Fibroblast of skin of back (primary cell): ENCODE measurements around the gene KRT3.
"Not testable (repeated sequence)": the region's sequence is repeated elsewhere in the genome, so short reads cannot be mapped to it uniquely, and the experiment has no call there.

ENCODE experiments used
- DNase-seq: peaks from one replicate; pipeline ENCODE4 v3.0.0-alpha.2; 2013

The KRT3 gene

GRCh38 chr12:52781399-52782082, 14.4 kb downstream of the KRT3 start:
- no peak for DNase-seq

DNA sequence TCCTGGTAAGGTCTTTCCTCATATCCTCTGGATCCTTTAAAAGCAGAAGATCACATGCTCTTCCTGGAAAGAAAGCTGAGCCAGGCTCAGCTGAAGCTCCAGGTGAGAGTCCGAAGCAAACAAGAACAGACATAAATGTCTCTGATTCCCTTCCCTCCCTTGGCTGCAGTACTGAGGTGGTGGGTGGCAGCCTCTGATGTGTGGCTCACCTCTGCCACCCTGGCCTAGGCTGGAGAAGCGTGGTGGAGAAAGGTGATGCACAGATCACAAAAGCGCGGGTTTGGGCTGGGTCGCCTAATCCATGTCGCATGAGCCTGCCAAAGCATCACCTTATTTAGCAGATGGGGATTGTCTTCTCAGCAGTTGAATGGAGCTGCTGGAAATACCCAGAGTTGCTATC, 16.0 kb downstream of the KRT3 start:
- no peak for DNase-seq

DNA sequence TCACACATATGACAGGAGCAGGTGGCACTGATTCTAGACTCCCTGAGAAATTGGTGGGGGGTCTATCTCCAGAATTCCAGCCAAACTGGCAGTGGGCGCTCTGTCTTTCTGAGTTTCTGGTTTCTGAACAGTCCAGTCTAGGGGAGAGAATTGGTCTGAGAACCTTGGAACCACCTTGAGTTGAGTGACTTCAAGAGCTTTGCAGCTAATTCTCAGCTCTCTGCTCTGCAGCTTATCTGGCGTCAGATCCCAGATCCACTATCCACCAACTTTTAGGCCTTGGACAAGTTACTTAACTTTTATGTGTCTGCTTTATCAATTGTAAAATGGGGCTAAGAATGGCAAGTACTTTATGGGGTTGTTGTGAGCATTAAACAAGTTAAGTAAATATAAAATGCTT, 17.1 kb downstream of the KRT3 start:
- DNase-seq = no peak

- no peak for DNase-seq
These were observed 18.4 kb downstream of the KRT3 start for GRCh38 chr12:52777566-52777965.

DNA sequence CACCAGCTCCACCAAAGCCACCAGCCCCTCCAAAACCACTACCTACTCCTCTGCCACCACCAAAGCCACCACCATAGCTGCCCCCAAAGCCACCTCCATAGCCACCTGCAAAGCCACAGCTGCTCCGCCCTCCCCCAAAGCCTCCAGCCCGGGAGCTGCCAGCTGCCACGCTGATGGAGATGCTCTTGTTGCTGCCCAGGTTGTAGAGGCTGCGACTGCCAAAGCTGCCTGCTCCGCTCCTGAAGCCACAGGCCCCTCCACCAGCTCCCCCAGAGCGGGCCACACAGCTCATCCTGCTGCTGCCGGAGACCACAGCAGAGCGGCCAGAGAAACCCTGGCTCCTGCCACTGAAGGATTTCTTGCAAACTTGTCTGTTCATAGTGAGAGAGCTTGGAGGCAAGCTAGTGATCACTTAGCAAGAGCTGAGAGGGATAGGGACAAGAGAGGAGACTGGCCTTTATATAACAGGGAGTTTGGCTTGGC, 19.0 kb downstream of the KRT3 start, which contains the start of gene KRT76:
TSS of gene KRT76 (minus strand) at position 433 of the 483 bp plus-strand sequence. CDS start at position 379, 54 bp downstream.
- DNase-seq = no peak

GRCh38 chr12:52776435-52776834, 19.5 kb downstream of the KRT3 start:
- no peak for DNase-seq

DNA sequence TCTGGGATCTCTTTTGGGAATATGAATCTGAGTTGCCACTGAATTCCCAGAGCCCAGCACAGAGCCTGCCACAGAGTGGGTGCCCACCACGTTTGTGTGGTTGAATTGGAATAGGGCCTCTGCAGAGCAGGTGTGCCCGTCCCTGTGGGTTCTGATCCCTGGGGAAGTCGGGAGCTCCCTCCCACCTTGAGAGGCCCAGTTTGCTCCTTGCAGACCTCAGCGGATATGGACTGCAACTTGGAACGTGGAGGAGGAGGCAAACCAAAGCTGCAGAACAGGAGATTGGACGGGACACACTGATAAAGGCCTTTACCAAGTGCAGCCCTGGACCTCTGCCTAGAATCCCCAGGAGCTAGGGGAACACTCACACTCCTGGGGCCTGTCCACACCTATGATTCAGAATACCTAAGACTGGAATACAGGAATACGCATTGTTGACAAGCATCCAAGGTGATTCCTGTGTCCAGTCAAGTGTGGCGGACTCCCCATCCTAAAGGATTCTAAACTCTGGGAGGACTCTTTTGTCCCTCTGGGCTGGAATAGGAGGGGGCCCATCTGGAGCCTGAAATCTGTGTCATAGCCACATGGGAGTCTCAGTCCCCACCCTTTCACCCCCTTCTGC, 21.2 kb downstream of the KRT3 start:
- no peak for DNase-seq

- DNase-seq = no peak
These were observed 23.1 kb downstream of the KRT3 start for GRCh38 chr12:52772772-52773171.

DNA sequence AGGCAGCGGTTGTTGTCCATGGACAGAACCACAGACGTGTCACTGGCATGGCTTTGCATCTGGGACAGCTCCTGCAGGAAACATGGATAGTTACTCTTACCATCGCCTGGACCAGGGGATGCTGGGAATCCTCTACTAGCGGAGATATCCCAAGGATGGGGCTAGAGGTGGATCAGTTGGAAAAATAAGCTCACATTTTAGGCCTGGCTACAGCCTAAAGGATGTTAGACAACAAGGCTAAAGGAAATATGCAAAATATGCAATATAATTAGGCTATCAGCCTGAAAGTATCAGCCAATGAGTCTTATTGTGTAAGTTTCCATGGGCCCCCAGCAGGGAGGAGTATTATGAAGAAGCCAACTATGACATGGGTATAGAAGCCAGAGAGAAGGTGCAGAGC, 23.7 kb downstream of the KRT3 start:
- DNase-seq = no peak

DNA sequence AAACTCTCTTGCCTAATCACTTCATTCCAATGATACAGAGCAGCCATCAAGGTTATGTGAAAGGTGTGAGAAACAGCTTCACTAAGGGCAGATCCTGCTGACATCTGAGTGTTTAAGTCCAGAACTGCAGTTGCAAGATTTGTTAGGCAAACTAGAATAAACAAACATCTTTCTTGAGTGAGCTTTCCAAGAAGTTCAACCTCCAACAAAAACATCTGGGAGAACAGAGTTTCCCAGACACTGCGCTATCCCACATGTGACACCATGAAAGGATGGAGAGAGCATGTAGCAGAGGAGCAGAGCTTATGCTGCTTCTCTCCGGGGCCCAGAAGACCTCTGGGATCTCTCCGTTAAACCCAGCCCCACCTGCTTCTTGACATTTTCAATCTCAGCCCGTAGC, 24.4 kb downstream of the KRT3 start:
- DNase-seq = no peak

GRCh38 chr12:52771088-52771487, 24.8 kb downstream of the KRT3 start:
- DNase-seq = no peak

DNA sequence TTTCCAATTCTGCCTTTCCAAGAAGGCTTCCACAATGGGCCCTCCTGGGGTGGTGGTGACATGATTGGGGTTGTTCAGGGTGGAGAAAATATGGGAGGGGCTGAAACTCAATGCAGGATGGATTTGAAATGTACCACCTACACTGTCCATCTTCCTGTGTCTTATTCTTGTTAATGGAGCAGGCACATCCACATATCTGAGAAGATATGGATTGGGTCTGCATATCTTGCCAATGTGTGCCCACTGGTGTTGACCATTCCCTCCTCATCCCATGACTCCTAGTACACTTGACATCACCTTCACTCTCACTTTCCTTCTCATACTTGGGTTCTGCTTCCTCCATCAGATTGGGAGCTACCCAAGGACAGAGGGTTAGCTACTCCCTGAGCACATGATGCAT, 26.0 kb downstream of the KRT3 start:
- DNase-seq = no peak

DNA sequence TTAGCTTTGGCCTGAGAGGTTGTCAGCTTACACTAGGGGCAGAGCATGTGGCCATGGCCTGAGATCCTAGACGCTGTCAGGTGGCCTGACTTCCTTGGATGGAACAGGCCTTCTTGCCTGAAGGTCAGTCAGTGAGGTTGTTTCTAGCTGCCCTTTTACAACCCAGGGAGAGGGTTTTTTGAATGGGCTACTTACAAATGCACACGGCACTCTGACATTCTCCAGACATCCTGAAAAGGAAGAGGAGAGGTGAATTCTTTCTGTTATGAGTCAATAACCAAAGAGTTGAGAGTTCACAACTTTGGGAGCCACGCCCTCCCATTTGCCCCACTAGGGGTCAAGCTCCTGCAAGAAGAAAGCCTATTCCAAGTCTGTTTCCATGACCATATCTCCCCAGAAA, 26.6 kb downstream of the KRT3 start:
- no peak for DNase-seq

DNA sequence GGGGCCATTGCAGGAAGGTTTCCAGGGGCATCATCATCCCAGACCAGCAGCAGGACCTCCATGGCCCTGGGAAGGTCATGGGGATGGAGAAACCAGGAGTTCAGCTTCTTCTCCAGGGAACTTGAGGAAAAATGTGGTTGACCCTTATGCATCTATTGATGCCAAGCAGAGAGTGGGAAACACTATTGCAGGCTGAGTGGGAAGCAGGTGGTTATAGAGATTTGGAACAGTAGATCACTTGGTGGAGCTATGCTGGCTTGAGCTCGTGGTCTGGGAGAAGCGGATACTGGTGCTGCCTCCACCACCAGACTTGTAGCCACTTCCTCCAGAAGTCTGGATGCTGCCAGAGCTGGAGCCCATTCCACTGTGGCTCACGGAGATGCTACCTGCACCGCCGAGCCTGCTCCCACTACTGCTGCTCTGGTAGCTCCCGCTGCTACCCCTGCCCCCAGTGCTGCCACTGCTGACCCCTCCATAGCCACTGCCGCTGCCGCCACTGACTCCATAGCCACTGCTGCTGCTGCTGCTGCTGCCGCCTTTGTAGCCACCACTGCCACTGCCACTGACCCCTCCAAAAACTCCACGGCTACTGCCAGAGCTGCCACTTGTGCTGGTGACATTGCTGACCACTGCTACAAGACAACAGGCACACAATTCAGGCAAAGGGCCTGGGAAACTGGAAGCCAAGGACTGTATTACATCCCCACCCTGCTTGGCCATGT, 27.3 kb downstream of the KRT3 start:
- no peak for DNase-seq

GRCh38 chr12:52767427-52767826, 28.5 kb downstream of the KRT3 start:
- no peak for DNase-seq

GRCh38 chr12:52767020-52767379, 28.9 kb downstream of the KRT3 start:
- no peak for DNase-seq

GRCh38 chr12:52766351-52767019, 29.4 kb downstream of the KRT3 start:
- DNase-seq = no peak

GRCh38 chr12:52765702-52766101, 30.2 kb downstream of the KRT3 start:
- no peak for DNase-seq

DNA sequence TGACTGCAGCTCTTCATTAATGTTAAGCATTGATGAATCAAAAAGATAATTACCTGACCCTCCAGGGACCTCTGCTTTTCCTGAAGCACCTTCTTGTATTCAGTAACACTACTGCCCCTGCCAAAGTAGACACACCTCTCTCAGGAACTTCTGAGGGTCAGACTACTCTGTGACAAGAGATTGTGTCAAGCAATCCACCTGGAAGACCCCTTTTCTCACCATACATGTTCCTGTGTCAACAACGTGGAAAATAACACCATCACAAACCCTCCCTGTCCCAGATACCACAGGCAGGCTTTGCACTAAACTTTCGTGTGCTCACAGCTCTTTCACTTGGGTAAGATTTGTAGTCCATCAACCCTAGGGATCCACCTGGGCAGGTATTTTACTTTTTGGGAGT, 31.9 kb downstream of the KRT3 start:
- no peak for DNase-seq

GRCh38 chr12:52763036-52763659, 32.8 kb downstream of the KRT3 start:
- no peak for DNase-seq

DNA sequence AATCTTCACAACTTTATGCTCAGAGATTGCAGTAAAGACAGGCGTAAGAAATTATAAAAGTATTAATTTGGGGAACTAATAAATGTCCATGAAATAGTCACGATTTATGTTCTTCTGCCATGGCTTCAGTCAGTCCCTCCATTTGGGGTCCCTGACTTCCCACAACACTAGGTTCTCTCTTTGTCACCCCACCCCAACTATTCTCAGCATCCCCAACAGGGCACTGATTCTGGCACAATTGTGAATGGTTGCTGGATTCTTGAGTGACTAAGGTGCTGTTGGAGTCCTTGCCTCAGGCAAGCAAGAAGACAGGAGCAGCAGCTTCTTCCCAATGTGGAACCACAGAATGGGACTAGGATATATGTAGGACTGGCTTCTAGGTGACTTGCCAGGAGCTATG, 34.1 kb downstream of the KRT3 start:
- no peak for DNase-seq

DNA sequence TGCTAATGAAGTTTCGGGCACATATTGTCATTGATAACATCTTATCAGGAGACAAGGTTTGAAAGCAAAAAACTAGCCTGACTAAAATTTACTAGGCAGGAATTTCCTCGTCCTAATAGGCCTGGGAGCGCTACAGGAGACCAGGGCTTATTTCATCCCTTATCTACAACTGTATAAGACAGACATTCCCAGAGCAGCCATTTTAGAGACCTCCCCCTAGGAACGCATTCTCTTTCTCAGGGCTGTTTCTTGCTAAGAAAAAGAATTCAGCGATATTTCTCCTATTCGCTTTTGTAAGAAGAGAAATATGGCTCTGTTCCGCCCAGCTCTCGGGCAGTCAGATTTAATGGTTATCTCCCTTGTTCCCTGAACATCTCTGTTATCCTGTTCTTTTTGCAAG, 34.7 kb downstream of the KRT3 start:
- DNase-seq = not testable (repeated sequence)

DNA sequence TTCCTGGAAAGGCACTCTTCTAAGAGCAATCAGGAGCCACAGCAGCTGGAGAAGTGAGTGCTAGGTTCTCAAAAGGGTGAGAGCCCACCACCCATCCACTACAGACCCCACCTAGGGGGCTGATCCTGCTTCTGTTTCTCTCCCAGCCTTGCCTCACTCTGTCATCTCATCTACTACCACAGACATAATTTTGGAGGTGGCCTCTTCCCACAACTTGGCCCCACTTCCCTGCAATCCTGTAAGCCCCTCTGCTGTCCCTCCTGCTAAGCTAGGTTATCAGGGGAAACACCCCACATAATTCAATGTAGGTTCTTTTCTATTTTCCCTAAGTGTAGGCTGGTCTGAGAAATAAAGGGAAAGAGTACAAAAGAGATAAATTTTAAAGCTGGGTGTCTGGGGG, 35.3 kb downstream of the KRT3 start:
- DNase-seq = no peak
